Islet of Langerhans (tissue), 1 donor: ENCODE data around the gene TM9SF4.

Experiments
- FAIRE-seq: peaks from one replicate; lab custom pipeline; 2011; peaks lifted over from hg19 to GRCh38; lab: Jason Lieb, UNC

The TM9SF4 gene

DNA sequence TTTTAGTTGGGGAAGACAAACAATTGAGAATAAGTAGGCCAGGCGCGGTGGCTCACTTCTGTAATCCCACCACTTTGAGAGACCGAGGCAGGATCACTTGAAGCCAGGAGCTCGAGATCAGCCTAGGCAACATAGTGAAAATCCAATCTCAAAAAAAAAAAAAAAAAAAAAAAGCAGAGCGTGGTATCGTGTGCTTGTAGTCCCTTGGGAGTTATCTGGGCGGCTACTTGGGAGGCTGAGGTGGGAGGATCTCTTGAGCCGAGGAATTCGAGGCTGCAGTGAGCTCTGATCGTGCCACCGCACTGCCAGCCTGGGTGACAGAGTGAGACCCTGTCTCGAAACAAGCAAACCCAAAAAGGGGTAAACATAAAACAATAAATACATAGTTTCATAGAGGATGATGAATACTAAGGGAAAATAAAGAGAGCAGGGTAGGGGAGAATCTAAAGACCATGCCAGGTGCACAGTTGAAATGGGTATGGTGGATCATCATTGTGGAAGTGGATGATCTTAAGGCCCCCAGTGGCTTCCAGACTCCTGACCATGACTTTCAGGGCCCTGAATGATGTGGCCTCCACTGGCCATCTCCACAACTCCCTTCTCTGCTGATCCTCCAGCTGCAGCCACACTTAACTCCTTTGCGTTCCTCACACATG lies 99.1 kb downstream of the TM9SF4 start:
- no peak for FAIRE-seq

DNA sequence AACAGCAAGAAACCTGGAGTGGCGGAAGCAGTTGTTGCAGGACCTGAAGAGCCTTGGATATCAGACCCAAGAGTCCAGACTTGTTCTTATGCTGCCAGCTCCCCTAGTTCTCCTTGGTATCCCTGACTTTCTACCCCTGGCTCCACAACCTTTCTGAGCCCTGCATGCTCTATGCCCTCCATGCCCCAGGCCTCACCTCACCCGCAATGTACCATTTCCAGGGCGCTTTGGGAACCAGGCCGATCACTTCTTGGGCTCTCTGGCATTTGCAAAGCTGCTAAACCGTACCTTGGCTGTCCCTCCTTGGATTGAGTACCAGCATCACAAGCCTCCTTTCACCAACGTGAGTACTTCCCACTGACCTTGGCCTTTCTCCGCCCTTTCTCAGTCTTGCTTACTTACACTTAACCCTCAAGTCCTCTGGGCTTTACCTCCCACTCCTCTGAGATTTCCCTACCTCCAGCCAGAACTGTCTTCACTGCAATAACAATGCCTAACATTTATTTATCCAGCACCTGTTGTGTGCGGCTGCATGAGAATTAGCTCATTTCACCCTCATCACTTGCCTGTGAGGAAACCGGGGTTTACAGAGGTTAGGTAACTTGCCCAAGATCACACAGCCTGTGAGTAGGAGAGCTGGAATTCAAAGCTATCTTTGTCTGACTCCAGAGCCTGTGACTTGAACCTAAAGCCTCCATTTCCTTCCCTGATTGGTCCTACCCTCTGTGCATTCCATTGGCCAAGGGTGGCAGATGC lies 100.5 kb downstream of the TM9SF4 start:
- no peak for FAIRE-seq

DNA sequence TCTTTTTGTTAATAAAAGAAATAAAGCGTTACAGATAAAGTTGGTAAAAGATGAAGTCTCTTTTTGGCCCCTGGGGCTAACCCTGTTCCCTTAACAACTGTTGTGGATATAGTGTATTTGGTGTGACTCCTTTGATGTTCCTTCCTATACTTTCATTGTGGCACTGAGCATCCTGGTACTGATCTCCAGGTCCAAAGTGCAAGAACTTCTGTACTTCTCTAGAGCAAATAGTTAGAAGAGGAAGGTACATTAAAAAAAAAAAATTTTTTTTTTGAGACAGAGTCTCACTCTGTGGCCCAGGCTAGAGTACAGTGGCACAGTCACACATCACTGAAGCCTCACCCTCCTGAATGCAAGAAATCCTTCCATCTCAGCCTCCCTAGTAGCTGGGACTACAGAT lies 104.4 kb downstream of the TM9SF4 start:
- no peak for FAIRE-seq

- FAIRE-seq: no peak
Observed at GRCh38 chr20:32215147-32215546, 105.6 kb downstream of the TM9SF4 start.

- FAIRE-seq: no peak
Observed at GRCh38 chr20:32215729-32216128, 106.2 kb downstream of the TM9SF4 start.

DNA sequence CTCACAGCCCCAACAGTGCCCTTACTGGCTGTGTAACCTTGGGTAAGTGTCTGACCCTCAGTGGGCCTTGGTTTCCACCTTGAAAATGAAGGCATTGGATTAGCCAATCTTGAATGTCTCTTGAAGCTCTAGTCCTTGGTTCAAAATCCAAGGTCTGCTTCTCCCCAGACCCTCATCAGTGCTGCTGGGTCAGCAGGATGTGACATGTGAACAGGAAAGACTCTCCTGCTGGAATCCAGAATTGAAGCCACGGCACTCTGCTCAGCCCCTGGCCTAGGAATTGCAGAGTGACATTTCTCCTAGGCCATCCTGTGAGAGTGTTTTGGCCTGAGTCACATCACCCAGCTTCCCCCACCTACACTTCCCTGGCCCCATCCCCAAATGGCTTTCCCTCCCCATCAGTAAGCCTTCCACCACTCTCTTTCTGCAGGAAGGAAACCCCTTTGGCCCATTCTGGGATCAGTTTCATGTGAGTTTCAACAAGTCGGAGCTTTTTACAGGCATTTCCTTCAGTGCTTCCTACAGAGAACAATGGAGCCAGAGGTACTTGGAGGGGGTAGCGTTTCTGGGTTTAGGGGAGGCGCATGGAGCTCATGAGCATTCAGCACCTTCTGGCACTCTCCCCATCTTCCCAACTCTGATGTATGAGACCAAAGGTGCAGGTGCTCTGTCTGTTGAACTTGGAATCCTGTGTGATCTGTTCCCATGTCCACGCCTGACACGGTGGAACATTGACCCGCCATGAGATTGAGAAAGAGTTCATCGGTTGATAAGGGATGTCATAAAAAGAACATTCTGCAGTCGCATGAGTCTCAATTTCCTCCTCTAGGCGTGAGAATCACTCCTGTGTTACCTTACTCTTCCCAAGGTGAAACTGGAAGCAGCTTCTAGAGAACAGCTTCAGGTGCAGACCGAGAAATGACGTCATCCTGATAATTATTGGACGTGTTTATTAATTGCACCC lies 106.9 kb downstream of the TM9SF4 start:
- FAIRE-seq: no peak
